AG09319 (cell line): Measurements from ENCODE around the gene COL6A2.

Experiments
- DNase-seq: peaks from one replicate; pipeline ENCODE4 v3.0.0-alpha.2; 2010; ENCODE audit warnings: low read depth; ENCODE audit errors: extremely low read depth
- CTCF ChIP-seq: IDR thresholded peaks from 2 replicates; pipeline ENCODE4 v1.5.1; 2011; ENCODE audit warnings: low read depth, mild to moderate bottlenecking, inconsistent platforms, low read length, moderate library complexity

COL6A2 gene

DNA sequence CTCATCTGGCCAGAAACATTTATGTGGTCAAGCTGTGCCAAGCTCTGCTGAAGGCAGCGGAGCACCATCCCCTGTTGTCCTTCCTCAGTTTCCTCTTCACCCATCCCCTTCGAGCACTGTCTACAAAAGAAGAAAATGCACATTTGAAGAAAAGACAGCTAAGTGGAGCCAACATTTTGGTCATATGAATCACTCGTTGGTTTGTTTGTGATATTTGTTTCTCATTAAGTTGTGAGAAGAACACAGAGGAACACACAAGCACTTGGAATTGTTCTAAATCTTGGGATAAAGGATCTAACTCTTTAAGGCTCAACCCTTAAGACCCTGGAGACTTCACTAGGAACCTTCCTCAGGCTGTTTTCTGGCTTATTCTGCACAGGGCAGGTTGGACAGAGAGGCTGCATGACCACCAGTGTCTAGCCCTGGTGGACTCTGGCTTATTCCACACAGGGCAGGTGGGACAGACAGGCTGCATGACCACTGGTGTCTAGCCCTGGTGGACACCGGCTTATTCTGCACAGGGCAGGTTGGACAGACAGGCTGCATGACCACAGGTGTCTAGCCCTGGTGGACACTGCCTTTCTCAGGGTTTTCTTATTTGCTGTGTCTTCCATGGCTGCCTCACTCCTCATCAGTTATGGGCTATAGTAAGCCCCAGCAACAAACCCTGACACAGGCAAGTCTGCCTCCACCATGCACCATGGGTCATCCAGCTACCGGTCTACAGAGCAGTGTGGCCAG lies 35.3 kb upstream of the COL6A2 start:
- no peak for DNase-seq
- TF ChIP-seq CTCF, result no peak

GRCh38 chr21:46063227-46063626 lies 34.7 kb upstream of the COL6A2 start:
- DNase-seq, result no peak
- TF ChIP-seq CTCF, result no peak

DNA sequence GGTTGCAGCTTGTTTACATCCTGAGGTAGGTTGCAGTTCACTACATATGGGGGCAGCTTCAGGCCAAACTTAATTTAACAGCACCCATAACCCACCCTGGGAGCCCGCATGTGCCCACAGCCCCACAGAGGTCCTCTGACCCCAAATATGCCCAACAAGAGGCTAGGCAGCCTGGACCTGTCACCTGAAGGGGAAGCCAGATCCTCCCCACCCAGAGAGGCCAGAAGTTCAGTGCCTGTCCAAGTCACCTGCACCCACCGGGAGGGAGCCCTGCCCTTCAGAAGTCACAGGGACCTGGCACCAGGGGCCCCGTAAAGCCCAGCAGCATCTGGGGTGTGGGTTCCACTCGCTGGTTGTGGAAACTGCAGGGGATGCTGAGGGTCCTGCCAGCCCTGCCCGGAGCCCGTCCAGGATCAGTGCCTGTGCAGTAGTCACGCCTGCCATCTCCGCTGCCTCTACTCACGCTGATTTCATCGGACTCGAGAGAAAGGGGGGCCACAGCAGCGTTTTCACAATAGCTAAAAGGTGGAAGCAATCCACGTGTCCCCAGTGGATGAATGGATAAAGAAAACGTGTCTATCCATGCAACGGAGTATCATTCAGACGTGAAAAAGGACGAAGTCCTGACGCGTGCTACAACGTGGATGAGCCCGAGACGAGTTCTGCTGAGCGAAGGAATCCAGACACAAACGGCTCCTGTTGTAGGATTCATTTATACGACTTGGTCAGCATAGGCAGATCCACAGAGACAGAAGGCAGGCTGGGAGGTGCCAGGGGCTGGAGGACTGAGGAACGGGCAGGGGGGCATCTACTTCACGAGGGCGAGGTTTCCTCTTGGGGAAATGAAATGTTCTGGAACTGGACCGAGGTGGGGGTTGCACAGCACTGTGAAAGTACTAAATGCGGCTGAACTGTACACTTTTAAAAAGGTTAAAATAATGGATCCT lies 33.9 kb upstream of the COL6A2 start:
- no peak for TF ChIP-seq CTCF

GRCh38 chr21:46064870-46065214 lies 33.1 kb upstream of the COL6A2 start:
- TF ChIP-seq CTCF, result no peak
- no peak for DNase-seq

More for the DNA sequence above, 33.9 kb upstream of the COL6A2 start:
- no peak for DNase-seq

DNA sequence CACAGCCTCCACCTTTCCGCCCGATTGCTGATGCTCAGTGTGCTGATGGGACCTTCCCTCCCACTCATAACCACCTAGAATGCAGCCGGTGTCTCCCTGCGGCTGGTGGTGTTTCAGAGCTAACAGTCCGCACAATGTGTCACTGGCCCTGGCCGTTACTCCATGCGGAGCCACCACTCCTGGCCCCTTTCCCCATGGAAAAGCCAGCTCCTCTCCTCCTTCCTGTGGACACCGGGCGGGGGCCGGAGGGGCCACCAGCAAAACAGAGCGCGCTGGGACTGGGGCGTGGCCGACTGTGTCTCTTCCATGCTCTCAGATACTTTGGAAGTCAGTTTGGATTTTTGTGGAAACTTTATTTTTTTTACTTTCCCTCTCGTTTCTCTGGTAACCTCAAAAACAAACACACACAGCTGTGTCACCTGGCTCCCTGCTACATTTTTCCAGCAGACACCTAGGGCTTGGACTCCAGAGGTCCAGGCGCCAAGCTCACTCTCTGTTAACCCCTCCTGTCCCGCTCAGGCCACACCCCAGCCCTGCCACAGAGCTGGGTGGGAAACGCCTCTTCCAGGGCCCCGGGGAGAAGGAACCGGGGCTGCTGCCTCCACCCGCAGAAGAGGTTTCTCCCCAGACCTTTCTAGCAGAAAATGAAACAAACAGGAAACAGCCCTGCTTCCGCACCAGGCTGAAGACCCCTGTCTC lies 32.5 kb upstream of the COL6A2 start:
- TF ChIP-seq CTCF, result no peak
- no peak for DNase-seq

GRCh38 chr21:46065914-46066551 lies 31.9 kb upstream of the COL6A2 start:
- no peak for DNase-seq
- TF ChIP-seq CTCF, result no peak
